Frontal cortex (tissue), 1 donor: ENCODE data around the gene KRT1. TPM values are rescaled to one million over a fixed set of nuclear protein-coding genes. Genes with fewer than 3 reads are reported as not detected.

Experiments
- total RNA-seq: library from RNA; depleted of rRNA; stranded (reverse); fragments of >200 nt; gene quantifications from one replicate; pipeline ENCODE4 v1.2.3, GENCODE V29; 2014

KRT1 gene
- total RNA-seq, 1 donor from 2014 or later: 0.82 TPM

Other genes with a start within 250 kb of the KRT1 start
- not detected for gene KRT75, start 246.0 kb downstream of the KRT1 start, total RNA-seq
- not detected for gene KRT6B, start 228.3 kb downstream of the KRT1 start, total RNA-seq
- not detected for gene KRT6C, start 206.6 kb downstream of the KRT1 start, total RNA-seq
- not detected for gene KRT6A, start 187.2 kb downstream of the KRT1 start, total RNA-seq
- gene KRT5, start 160.0 kb downstream of the KRT1 start, total RNA-seq: not detected
- gene KRT71, start 127.3 kb downstream of the KRT1 start, total RNA-seq: not detected
- gene KRT74, start 106.6 kb downstream of the KRT1 start, total RNA-seq: not detected
- gene KRT72, start 78.9 kb downstream of the KRT1 start, total RNA-seq: not detected
- not detected for gene KRT73, start 61.8 kb downstream of the KRT1 start, total RNA-seq
- not detected for gene KRT2, start 28.2 kb downstream of the KRT1 start, total RNA-seq
- gene KRT77, start 23.1 kb upstream of the KRT1 start, total RNA-seq: not detected
- not detected for gene KRT76, start 96.9 kb upstream of the KRT1 start, total RNA-seq
- gene KRT3, start 115.7 kb upstream of the KRT1 start, total RNA-seq: not detected
- gene KRT4, start 133.7 kb upstream of the KRT1 start, total RNA-seq: not detected
- gene KRT79, start 153.9 kb upstream of the KRT1 start, total RNA-seq: not detected
- not detected for gene KRT78, start 168.6 kb upstream of the KRT1 start, total RNA-seq
- not detected for gene KRT8, start 224.7 kb upstream of the KRT1 start, total RNA-seq